ENCODE measurements around the gene ITGAL. TPM values are rescaled to one million over a fixed set of nuclear protein-coding genes. Genes with fewer than 3 reads are reported as not detected.

ITGAL gene
- total RNA-seq, 1 donor from 2014 or later, result 2.4 TPM

DNA sequence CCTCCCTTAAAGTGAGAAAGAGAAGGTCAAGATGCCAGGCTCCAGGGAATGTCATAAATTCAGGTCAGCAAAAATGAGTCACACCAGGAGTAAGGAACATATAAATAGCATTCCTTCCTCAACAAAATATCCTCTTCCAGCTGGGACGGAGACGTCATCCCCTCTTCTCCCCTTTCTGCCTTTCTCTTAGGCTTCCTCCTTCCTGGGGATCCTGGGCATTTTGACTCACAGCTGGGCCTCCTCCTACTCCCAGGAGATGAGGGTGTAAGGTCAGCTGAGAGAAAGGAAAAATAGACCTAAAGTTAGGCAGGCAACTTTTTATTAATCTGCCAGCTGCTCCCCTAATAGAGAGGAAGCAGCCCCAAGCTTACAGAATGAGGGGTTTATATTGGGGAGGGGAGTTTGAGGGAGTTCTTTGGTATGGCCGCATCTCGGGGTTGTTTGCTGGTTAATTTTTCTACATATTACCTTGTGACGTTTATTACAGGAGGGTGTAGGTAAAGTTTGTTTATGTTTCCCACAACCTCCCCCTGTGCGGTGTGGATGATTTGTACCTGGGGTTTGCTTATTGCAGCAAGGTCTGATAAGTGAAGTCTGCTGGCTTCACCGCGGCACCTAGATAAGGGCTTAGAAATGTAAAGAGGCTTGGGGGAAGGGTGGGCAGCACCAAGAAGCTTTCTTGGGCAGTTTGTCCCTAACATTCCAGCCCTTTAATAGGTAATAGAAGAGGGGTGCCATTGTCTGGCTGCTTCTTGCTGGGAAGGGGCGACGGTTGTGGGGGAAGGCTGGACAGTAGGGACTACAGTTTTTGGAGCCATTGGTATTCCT is 69.2 kb downstream of the ITGAL start:
- Histone ChIP-seq H3K36me3 (no peaks in the 10 kb centered on the region), H3K27me3 (ENCODE audit: low read depth) (no peaks in the 10 kb centered on the region), H3K4me1 (peaks cover 42% of the 10 kb centered on the region), H3K9me3 (replicated peaks) (no peaks in the 10 kb centered on the region), H3K4me3 (no peak overlapping the region), H3K27ac (replicated peaks) (peak overlapping the region; percentile 56)
- intact Hi-C loops (cut with micrococcal nuclease), result no loop called here
- TF ChIP-seq, protein P1, sequence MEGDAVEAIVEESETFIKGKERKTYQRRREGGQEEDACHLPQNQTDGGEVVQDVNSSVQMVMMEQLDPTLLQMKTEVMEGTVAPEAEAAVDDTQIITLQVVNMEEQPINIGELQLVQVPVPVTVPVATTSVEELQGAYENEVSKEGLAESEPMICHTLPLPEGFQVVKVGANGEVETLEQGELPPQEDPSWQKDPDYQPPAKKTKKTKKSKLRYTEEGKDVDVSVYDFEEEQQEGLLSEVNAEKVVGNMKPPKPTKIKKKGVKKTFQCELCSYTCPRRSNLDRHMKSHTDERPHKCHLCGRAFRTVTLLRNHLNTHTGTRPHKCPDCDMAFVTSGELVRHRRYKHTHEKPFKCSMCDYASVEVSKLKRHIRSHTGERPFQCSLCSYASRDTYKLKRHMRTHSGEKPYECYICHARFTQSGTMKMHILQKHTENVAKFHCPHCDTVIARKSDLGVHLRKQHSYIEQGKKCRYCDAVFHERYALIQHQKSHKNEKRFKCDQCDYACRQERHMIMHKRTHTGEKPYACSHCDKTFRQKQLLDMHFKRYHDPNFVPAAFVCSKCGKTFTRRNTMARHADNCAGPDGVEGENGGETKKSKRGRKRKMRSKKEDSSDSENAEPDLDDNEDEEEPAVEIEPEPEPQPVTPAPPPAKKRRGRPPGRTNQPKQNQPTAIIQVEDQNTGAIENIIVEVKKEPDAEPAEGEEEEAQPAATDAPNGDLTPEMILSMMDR (IDR thresholded peaks at IDR 0.05; ENCODE audit: borderline replicate concordance), result no peak
- no peak for DNase-seq

DNA sequence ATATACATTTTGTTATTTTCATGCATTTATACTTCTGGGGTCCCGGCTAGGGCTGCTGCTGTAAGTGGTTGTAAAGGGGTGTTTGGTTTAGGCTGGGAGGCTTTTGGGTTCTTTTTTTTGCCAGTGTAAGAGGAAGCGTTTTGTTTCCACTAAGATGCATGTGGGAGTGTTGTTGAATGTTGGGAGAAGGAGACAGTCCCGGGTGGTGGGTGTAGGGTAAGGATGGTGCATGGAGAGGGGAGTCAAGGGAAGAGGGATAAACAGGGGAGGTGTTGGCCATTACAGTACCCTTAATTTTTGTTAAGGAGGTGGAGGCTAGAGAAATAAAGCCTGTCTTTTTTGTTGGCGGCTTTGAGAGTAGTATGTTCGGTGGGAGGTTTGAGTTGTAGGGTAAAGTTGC is 70.5 kb downstream of the ITGAL start:
- Histone ChIP-seq H3K4me3 (no peak overlapping the region), H3K36me3 (no peaks in the 10 kb centered on the region), H3K27ac (replicated peaks) (no peak overlapping the region), H3K27me3 (ENCODE audit: low read depth) (no peaks in the 10 kb centered on the region), H3K4me1 (peaks cover 42% of the 10 kb centered on the region), H3K9me3 (replicated peaks) (no peaks in the 10 kb centered on the region)
- no peak for DNase-seq
- intact Hi-C loops (cut with micrococcal nuclease), result no loop called here
- TF ChIP-seq, protein P1 (IDR thresholded peaks at IDR 0.05; ENCODE audit: borderline replicate concordance), result no peak

DNA sequence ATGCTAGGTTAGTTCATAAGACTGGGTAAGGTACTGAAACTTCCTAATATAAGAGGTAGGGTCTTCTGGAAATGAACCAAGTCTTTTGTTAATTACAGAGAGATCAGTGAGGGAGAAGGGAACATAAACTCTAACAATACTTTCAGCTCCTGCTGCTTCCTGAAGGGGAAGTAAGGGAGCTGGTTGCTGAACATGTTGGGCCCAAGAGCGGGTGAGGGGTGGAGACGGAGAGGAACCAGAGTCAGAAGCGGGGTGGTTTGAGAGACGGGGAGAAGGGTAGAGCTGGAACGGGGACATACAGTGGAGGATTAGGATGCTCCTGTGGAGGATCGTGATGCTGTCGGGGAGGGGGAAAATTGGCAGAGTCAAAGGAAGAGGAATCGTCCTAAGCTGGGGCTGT is 73.6 kb downstream of the ITGAL start:
- TF ChIP-seq, protein P1 (IDR thresholded peaks at IDR 0.05; ENCODE audit: borderline replicate concordance), result no peak

DNA sequence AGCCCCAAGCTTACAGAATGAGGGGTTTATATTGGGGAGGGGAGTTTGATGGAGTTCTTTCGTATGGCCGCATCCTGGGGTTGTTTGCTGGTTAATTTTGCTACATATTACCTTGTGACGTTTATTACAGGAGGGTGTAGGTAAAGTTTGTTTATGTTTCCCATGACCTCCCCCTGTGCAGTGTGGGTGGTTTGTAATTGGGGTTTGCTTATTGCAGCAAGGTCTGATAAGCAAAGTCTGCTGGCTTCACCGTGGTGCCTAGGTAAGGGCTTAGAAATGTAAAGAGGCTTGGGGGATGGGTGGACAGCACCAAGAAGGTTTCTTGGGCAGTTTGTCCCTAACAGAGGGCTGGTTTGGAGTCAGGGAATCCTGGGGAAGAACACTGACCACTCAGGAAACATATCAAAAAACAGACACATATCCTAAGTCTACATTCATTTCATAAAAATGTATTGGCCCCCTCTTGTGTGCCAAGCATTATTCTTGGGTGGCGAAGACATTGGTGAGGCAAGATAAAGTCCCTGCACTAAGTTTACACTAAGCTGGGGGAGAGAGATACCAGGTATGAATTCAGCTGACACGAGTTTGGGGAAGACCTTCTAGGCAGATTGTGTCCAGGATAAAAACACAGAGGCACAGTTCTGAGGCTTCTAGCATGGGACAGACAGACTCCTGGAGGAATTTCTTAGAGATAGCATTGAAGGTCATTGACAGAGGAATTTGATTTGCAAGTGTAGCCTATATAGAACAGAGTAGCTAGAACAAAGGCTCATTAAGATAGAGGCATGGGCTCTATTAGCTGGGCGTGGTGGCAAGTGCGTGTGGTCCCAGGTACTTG is 76.1 kb downstream of the ITGAL start:
- DNase-seq, result no peak
- Histone ChIP-seq H3K4me1 (peaks cover 54% of the 10 kb centered on the region), H3K36me3 (peaks cover 2% of the 10 kb centered on the region), H3K27me3 (ENCODE audit: low read depth) (no peaks in the 10 kb centered on the region), H3K4me3 (no peak overlapping the region), H3K27ac (replicated peaks) (peak overlapping the region; percentile 79), H3K9me3 (replicated peaks) (no peaks in the 10 kb centered on the region)
- TF ChIP-seq, protein P1 (IDR thresholded peaks at IDR 0.05; ENCODE audit: borderline replicate concordance), result no peak
- intact Hi-C loops (cut with micrococcal nuclease), result no loop called here

More for the DNA sequence above, 73.6 kb downstream of the ITGAL start:
- H3K27ac ChIP-seq (replicated peaks), result no peak overlapping the region
- intact Hi-C loops (cut with micrococcal nuclease), result no loop called here
- no peaks in the 10 kb centered on the region for H3K9me3 ChIP-seq (replicated peaks)
- no peaks in the 10 kb centered on the region for H3K36me3 ChIP-seq
- no peak for DNase-seq
- no peaks in the 10 kb centered on the region for H3K27me3 ChIP-seq (ENCODE audit: low read depth)
- no peak overlapping the region for H3K4me3 ChIP-seq
- peaks cover 46% of the 10 kb centered on the region for H3K4me1 ChIP-seq

DNA sequence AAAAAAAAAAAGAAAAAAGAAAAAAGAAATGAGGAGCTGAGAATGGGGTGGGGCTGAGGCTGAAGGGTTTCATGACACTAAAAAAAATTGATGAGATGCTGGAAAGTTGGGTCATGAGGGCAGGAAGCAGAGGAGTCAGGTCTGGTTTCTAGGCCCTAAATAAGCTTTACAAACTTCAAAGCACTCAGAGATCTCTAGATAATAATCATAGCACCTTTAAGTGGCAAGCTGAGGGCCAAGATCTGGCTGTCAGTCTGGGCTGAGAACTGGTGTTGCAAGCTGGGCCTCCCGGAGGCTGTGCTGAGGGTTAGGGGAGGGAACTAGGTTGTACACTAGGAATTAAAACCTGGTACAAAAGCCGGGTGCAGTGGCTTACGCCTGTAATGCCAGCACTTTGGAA is 79.2 kb downstream of the ITGAL start:
- TF ChIP-seq, protein P1 (IDR thresholded peaks at IDR 0.05; ENCODE audit: borderline replicate concordance), result no peak
- peaks cover 30% of the 10 kb centered on the region for H3K36me3 ChIP-seq
- DNase-seq, result no peak
- peak overlapping the region; percentile 79 for H3K27ac ChIP-seq (replicated peaks)
- peaks cover 85% of the 10 kb centered on the region for H3K4me1 ChIP-seq
- H3K4me3 ChIP-seq, result no peak overlapping the region
- no peaks in the 10 kb centered on the region for H3K27me3 ChIP-seq (ENCODE audit: low read depth)
- intact Hi-C loops (cut with micrococcal nuclease), result no loop called here
- H3K9me3 ChIP-seq (replicated peaks), result no peaks in the 10 kb centered on the region
